Measurements from ENCODE around the gene NEDD8.
A peak's percentile ranks its signal among the peaks of the same experiment; 100 is the strongest.

NEDD8 gene

DNA sequence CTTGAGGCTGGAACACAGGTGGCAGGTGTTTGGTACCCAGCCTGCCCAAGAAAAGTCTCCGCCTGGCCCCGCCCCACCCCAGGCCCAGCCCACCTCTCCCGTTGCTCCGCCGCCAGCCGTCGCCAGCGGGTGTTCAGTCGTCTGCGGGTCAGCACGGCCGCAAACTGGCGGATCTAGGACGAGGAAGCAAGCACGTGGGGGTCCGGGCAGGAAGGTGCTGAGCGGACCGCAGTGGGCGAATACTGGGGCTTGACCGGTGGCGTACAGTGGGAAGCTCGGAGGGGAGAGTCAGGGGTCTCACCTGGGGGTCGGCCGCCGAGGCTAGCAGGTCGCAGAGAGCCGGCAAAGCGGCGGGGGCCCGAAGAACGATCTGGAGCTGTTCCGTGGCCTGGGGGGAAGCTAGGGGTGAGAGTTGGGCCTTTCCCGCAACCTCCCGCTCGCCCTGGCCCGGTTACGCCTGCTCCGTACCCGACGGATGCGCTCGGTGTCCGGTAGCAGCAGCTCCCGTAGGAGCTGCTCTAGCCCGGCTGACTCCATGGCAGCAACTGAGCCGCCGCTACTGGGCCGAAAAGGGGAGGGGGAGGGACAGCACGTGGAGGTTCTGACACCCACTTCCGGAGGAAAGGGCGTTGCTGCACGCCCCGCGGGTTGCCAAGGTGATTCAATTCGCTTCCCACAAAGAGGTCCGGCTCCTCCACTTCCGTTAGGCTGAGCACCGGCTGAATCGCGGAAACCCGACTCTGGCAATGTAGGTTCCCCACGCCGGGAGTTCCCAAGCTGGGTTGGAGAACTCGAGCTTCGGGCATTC is 43.7 kb downstream of the NEDD8 start, which contains the start of gene IPO4:
Gene IPO4, minus strand, starts transcription at position 566 of the 808 bp plus-strand sequence. Its CDS starts 29 bp downstream, at position 537.
- Histone ChIP-seq H3K36me3 (ENCODE audit: insufficient read depth, low read length) (peaks cover 60% of the 10 kb centered on the region), H3K9me3 (ENCODE audit: insufficient read depth, low read length, severe bottlenecking) (no peaks in the 10 kb centered on the region), H3K27me3 (ENCODE audit: insufficient read depth, low read length, poor library complexity) (no peaks in the 10 kb centered on the region), H3K9ac (ENCODE audit: low read depth, low read length) (peak within 1 kb of the TSS; percentile 66), H2AFZ (ENCODE audit: low read depth, low read length) (peak within 1 kb of the TSS; percentile 81), H3K27ac (ENCODE audit: low read length) (peak within 1 kb of the TSS; percentile 72), H3K4me3 (ENCODE audit: low read depth in 1 of 2, low read length in 2 of 2) (peak within 1 kb of the TSS; percentile 61 to 86; a peak in 3 of 4 replicates), H3K4me1 (ENCODE audit: insufficient read depth, low read length) (peaks cover 51% of the 10 kb centered on the region), H3K4me2 (ENCODE audit: insufficient read depth, low read length) (peak within 1 kb of the TSS; percentile 92), H3K79me2 (ENCODE audit: insufficient read depth, low read length) (peaks cover 34% of the 10 kb centered on the region), H4K20me1 (ENCODE audit: insufficient read depth, low read length) (peaks cover 9% of the 10 kb centered on the region; the same call in 1 of the 2 replicates)
- peak; percentile 97 for DNase-seq
- peak; percentile 93 for ATAC-seq (ENCODE audit: insufficient read depth, low read depth)
- TF ChIP-seq, protein P1, sequence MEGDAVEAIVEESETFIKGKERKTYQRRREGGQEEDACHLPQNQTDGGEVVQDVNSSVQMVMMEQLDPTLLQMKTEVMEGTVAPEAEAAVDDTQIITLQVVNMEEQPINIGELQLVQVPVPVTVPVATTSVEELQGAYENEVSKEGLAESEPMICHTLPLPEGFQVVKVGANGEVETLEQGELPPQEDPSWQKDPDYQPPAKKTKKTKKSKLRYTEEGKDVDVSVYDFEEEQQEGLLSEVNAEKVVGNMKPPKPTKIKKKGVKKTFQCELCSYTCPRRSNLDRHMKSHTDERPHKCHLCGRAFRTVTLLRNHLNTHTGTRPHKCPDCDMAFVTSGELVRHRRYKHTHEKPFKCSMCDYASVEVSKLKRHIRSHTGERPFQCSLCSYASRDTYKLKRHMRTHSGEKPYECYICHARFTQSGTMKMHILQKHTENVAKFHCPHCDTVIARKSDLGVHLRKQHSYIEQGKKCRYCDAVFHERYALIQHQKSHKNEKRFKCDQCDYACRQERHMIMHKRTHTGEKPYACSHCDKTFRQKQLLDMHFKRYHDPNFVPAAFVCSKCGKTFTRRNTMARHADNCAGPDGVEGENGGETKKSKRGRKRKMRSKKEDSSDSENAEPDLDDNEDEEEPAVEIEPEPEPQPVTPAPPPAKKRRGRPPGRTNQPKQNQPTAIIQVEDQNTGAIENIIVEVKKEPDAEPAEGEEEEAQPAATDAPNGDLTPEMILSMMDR (IDR thresholded peaks at IDR 0.05; ENCODE audit: borderline replicate concordance, extremely low read depth, low read length, poor library complexity, severe bottlenecking): no peak

DNA sequence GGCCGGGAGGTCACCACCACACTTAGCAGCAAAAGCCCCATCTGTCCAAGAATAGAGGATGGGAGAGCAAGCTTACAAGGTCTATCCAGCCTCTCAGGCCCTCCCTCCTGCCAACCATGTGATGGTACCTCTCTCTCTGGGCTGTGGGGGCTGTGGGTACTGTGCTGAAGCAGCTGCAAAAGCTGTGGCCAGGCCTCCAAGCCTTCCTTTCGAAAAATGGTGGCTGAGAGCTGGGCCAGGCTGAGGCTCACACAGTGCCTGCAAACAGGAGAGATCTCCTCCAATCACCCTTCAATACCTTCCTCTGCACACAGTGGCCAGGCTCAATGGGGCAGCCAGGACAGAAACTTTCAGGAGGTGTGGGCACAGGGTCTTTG is 44.6 kb downstream of the NEDD8 start:
- peak overlapping the region; percentile 61 to 86; a peak in 3 of 4 replicates for H3K4me3 ChIP-seq (ENCODE audit: low read depth in 1 of 2, low read length in 2 of 2)
- H3K27me3 ChIP-seq (ENCODE audit: insufficient read depth, low read length, poor library complexity): no peaks in the 10 kb centered on the region
- H3K9ac ChIP-seq (ENCODE audit: low read depth, low read length): peak overlapping the region; percentile 66
- peaks cover 27% of the 10 kb centered on the region for H3K79me2 ChIP-seq (ENCODE audit: insufficient read depth, low read length)
- H4K20me1 ChIP-seq (ENCODE audit: insufficient read depth, low read length): peaks cover 14% of the 10 kb centered on the region; the same call in 1 of the 2 replicates
- peak; percentile 18 for DNase-seq
- no peak overlapping the region for H2AFZ ChIP-seq (ENCODE audit: low read depth, low read length)
- no peaks in the 10 kb centered on the region for H3K9me3 ChIP-seq (ENCODE audit: insufficient read depth, low read length, severe bottlenecking)
- H3K27ac ChIP-seq (ENCODE audit: low read length): peak overlapping the region; percentile 3
- peaks cover 62% of the 10 kb centered on the region for H3K36me3 ChIP-seq (ENCODE audit: insufficient read depth, low read length)
- TF ChIP-seq, protein P1 (IDR thresholded peaks at IDR 0.05; ENCODE audit: borderline replicate concordance, extremely low read depth, low read length, poor library complexity, severe bottlenecking): no peak
- no peak for TF ChIP-seq EZH2 (IDR thresholded peaks at IDR 0.05; ENCODE audit: borderline replicate concordance, low read depth, low read length, severe bottlenecking)
- ATAC-seq (ENCODE audit: insufficient read depth, low read depth): no peak
- peaks cover 45% of the 10 kb centered on the region for H3K4me1 ChIP-seq (ENCODE audit: insufficient read depth, low read length)
- H3K4me2 ChIP-seq (ENCODE audit: insufficient read depth, low read length): peak overlapping the region; percentile 92

DNA sequence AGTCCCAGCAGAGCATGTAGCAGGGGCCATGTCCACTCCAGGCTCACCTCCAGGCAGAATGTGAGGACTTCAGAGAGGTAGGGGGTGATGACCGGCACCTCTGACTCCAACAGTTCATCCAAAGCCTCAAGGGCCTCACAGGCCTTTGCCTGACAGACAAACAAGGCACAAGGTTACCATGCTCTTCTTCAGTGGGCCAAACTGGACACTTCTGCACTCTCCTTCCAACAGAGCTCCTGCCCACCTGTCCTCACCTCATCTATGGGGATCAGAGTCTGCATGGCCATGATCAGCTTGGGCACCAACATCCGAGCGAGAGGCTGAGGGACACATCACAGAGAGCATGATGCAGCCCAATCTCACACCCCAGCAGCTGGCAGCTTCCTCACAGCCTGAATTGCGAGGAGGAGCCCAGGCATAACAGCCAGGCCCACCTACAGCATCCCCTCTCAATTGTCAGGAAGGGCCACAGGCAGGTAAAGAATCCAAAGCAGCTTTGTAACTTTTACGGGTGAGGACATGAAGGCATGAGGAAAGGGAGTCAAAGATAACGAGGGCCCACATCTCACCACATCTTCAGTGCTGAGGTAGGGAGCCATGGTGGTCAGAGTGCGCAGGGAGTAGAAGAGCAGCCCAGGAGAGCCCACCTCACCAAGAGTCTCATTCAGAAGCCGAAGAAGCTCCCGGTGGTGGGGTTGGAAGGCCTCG is 45.2 kb downstream of the NEDD8 start:
- H3K4me2 ChIP-seq (ENCODE audit: insufficient read depth, low read length): peak overlapping the region; percentile 92
- H3K36me3 ChIP-seq (ENCODE audit: insufficient read depth, low read length): peaks cover 62% of the 10 kb centered on the region
- no peak for TF ChIP-seq EZH2 (IDR thresholded peaks at IDR 0.05; ENCODE audit: borderline replicate concordance, low read depth, low read length, severe bottlenecking)
- TF ChIP-seq, protein P1 (IDR thresholded peaks at IDR 0.05; ENCODE audit: borderline replicate concordance, extremely low read depth, low read length, poor library complexity, severe bottlenecking): no peak
- DNase-seq (no peak), ATAC-seq (ENCODE audit: insufficient read depth, low read depth) (no peak)
- H3K9ac ChIP-seq (ENCODE audit: low read depth, low read length): peak overlapping the region; percentile 13; the same call in 1 of the 2 replicates
- no peak overlapping the region for H3K27ac ChIP-seq (ENCODE audit: low read length)
- H4K20me1 ChIP-seq (ENCODE audit: insufficient read depth, low read length): peaks cover 14% of the 10 kb centered on the region; the same call in 1 of the 2 replicates
- no peaks in the 10 kb centered on the region for H3K9me3 ChIP-seq (ENCODE audit: insufficient read depth, low read length, severe bottlenecking)
- peaks cover 22% of the 10 kb centered on the region for H3K79me2 ChIP-seq (ENCODE audit: insufficient read depth, low read length)
- H3K4me1 ChIP-seq (ENCODE audit: insufficient read depth, low read length): peaks cover 39% of the 10 kb centered on the region
- no peaks in the 10 kb centered on the region for H3K27me3 ChIP-seq (ENCODE audit: insufficient read depth, low read length, poor library complexity)
- peak overlapping the region in 1 of 2 experiments; percentile 86; a peak in 1 of 4 replicates for H3K4me3 ChIP-seq (ENCODE audit: low read depth in 1 of 2, low read length in 2 of 2)
- no peak overlapping the region for H2AFZ ChIP-seq (ENCODE audit: low read depth, low read length)
